OCI-LY3 (cell line): ENCODE data around the gene LRRC1.

Experiments
- H2AFZ ChIP-seq: fragments of 200-600, 300-600 bp; shearing (Covaris generic); 2 replicates; pipeline ENCODE4 v1.6.0; 2014; ENCODE audit warnings: antibody characterized with exemption, low read depth, low read length
- H3K27ac ChIP-seq: fragments of 200-600, 300-600 bp; sonication (generic); 2 replicates; pipeline ENCODE4 v1.5.1; 2014; ENCODE audit warnings: mild to moderate bottlenecking, low read length, moderate library complexity, mixed read lengths
- H3K27me3 ChIP-seq: fragments of 200-600, 300-600 bp; sonication (generic); 2 replicates; pipeline ENCODE4 v1.6.1; 2014; ENCODE audit warnings: low read depth, low read length, mixed read lengths
- H3K36me3 ChIP-seq: fragments of 200-600, 300-600 bp; sonication (generic); replicated peaks from 2 replicates; pipeline ENCODE3; 2014; ENCODE audit warnings: low read depth, low read length, mixed read lengths
- H3K4me1 ChIP-seq: fragments of 300-600, 200-600 bp; sonication (generic); 2 replicates; pipeline ENCODE4 v1.6.1; 2014; ENCODE audit warnings: low read length, mixed read lengths
- H3K4me2 ChIP-seq: fragments of 200-600, 300-600 bp; sonication (generic); 2 replicates; pipeline ENCODE4 v1.6.1; 2014; ENCODE audit warnings: low read length, mixed read lengths
- H3K4me3 ChIP-seq: fragments of 300-600, 200-600 bp; sonication (generic); 2 replicates; pipeline ENCODE4 v1.5.1; 2014; ENCODE audit warnings: antibody characterized with exemption, mild to moderate bottlenecking, low read length, moderate library complexity
- H3K79me2 ChIP-seq: fragments of 300-600, 200-600 bp; shearing (Covaris generic); 2 replicates; pipeline ENCODE4 v1.6.1; 2014; ENCODE audit warnings: mild to moderate bottlenecking, low read length, mixed read lengths
- H3K9ac ChIP-seq: fragments of 300-600, 200-600 bp; shearing (Covaris generic); 2 replicates; pipeline ENCODE4 v1.6.0; 2014; ENCODE audit warnings: mild to moderate bottlenecking, low read length, moderate library complexity
- H3K9me3 ChIP-seq: fragments of 200-600, 300-600 bp; shearing (Covaris generic); 2 replicates; pipeline ENCODE4 v1.6.1; 2014; ENCODE audit warnings: low read length, mixed read lengths; ENCODE audit not compliant: insufficient read depth
- H4K20me1 ChIP-seq: fragments of 200-600, 300-600 bp; sonication (generic); 2 replicates; pipeline ENCODE4 v1.6.1; 2016; ENCODE audit warnings: low read length, mixed read lengths; ENCODE audit not compliant: insufficient read depth
- CTCF ChIP-seq: fragments of 200-600, 300-600 bp; sonication (generic); IDR thresholded peaks from 2 replicates; pipeline ENCODE4 v1.5.1; 2014; ENCODE audit warnings: antibody characterized with exemption, low read length, low read depth
- EZH2phosphoT487 ChIP-seq: fragments of 200-600 bp; shearing (Covaris generic); IDR thresholded peaks from 2 replicates; pipeline ENCODE4 v1.6.1; 2018; ENCODE audit warnings: antibody characterized with exemption, mixed run types, low read depth

Gene LRRC1

GRCh38 chr6:53862662-53863462, 68.1 kb downstream of the LRRC1 start:
- Histone ChIP-seq H3K9me3 (no peaks in the 10 kb centered on the region), H3K79me2 (no peaks in the 10 kb centered on the region), H3K4me3 (no peak overlapping the region), H3K9ac (no peak overlapping the region), H3K27me3 (no peaks in the 10 kb centered on the region), H3K36me3 (no peaks in the 10 kb centered on the region), H2AFZ (no peak overlapping the region), H4K20me1 (no peaks in the 10 kb centered on the region), H3K27ac (no peak overlapping the region), H3K4me2 (no peak overlapping the region), H3K4me1 (no peaks in the 10 kb centered on the region)
- no peak for TF ChIP-seq CTCF
- TF ChIP-seq EZH2phosphoT487 = no peak

DNA sequence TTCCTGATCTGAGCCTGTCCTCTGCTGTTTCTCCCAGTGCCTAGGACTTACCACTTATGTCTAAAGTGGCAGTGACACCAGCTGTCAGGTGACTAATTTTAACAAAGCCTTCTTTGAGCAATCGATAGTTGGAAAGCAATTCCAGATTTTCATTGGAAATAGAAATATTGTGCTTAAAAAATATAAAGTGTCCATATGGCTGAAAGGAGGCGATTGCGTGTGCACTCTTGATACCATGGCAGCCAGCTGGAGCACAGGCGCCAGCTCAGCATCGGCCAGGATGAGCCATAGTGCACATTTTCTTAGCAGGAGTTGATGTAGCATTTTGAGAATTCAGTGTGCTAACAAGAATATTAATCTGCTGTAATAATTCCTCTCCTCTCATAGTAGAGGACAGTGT, 70.0 kb downstream of the LRRC1 start:
- no peaks in the 10 kb centered on the region for H3K79me2 ChIP-seq

DNA sequence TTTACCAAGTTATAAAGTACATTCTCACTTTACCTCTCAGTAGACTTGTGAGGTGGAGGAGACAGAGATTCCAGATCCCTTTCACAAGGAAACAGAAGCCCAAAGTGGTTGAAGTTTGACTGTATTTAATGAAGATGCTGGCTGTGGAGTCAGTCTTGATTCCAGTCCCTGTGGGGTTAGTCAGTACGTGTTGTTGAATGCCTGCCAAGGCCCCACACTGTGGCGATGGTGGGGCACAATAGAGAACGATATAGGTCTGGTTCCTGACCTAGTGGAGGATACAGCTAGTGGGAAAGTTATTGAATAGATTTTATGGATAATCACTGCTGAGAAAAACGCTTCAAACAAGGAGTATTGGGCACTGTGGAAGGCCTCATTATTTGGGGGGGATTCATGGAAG, 71.4 kb downstream of the LRRC1 start:
- Histone ChIP-seq H3K36me3 (no peaks in the 10 kb centered on the region), H2AFZ (no peak overlapping the region), H3K27ac (no peak overlapping the region), H3K9me3 (no peaks in the 10 kb centered on the region), H4K20me1 (no peaks in the 10 kb centered on the region), H3K4me2 (no peak overlapping the region), H3K27me3 (no peaks in the 10 kb centered on the region), H3K9ac (no peak overlapping the region), H3K4me1 (no peaks in the 10 kb centered on the region), H3K79me2 (no peaks in the 10 kb centered on the region), H3K4me3 (no peak overlapping the region)
- TF ChIP-seq EZH2phosphoT487 = no peak
- TF ChIP-seq CTCF = no peak

More for the DNA sequence above, 70.0 kb downstream of the LRRC1 start:
- Histone ChIP-seq H4K20me1 (no peaks in the 10 kb centered on the region), H3K9me3 (no peaks in the 10 kb centered on the region), H2AFZ (no peak overlapping the region), H3K9ac (no peak overlapping the region), H3K4me1 (no peaks in the 10 kb centered on the region), H3K27ac (no peak overlapping the region), H3K27me3 (no peaks in the 10 kb centered on the region), H3K36me3 (no peaks in the 10 kb centered on the region), H3K4me2 (no peak overlapping the region), H3K4me3 (no peak overlapping the region)
- TF ChIP-seq EZH2phosphoT487 = no peak
- no peak for TF ChIP-seq CTCF

GRCh38 chr6:53868626-53869025, 73.8 kb downstream of the LRRC1 start:
- Histone ChIP-seq H3K9me3 (no peaks in the 10 kb centered on the region), H3K4me2 (no peak overlapping the region), H2AFZ (no peak overlapping the region), H3K27ac (no peak overlapping the region), H3K9ac (no peak overlapping the region), H3K79me2 (no peaks in the 10 kb centered on the region), H3K4me3 (no peak overlapping the region), H3K4me1 (no peaks in the 10 kb centered on the region), H3K27me3 (no peaks in the 10 kb centered on the region), H3K36me3 (no peaks in the 10 kb centered on the region), H4K20me1 (no peaks in the 10 kb centered on the region)
- TF ChIP-seq EZH2phosphoT487 (no peak), CTCF (no peak)
